Measurements from ENCODE around the gene TNFAIP3. TPM values are rescaled to one million over a fixed set of nuclear protein-coding genes. Genes with fewer than 3 reads are reported as not detected.
"Not testable (repeated sequence)": the region's sequence is repeated elsewhere in the genome, so short reads cannot be mapped to it uniquely, and the experiment has no call there.

TNFAIP3 gene
- total RNA-seq, 4 donors from 2014 or later, result 13.4 to 29.9 (median 26.2) TPM

DNA sequence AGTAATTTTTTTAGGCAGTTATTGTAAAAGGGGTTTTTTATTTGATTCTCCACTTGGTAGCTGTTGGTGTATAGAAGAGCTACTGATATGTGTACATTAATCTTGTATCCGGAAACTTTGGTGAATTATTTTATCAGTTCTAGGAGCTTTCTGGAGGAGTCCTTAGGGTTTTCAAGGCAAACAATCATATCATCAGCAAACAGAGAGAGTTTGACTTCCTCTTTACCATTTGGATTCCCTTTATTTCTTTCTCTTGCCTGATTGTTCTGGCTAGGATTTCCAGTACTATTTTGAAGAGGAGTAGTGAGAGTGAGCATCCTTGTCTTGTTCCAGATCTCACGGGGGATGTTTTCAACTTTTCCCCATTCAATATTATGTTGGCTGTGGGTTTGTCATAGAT lies 28.0 kb upstream of the TNFAIP3 start:
- intact Hi-C loops (cut with DNase I; ENCODE audit: low total_unique reads), result no loop called here
- DNase-seq (ENCODE audit: low spot score in 2 of 2), result no peak
- WGBS, 2 donors, result 97% methylated on average over 2 of the region's 2 CpGs
- H3K4me3 ChIP-seq (ENCODE audit: low read depth, poor library complexity, severe bottlenecking), result no peak overlapping the region
- TF ChIP-seq POLR2A (IDR thresholded peaks at IDR 0.05), result no peak
- no peak for TF ChIP-seq CTCF (IDR thresholded peaks at IDR 0.05)

- intact Hi-C loops (cut with DNase I; ENCODE audit: low total_unique reads), result no loop called here
- no peak overlapping the region for H3K4me3 ChIP-seq (ENCODE audit: low read depth, poor library complexity, severe bottlenecking)
- DNase-seq (ENCODE audit: low spot score in 2 of 2), result no peak
- TF ChIP-seq CTCF (IDR thresholded peaks at IDR 0.05) (no peak), POLR2A (IDR thresholded peaks at IDR 0.05) (no peak)
- WGBS, 2 donors, result 92 to 100% methylated on average over 1 of the region's 1 CpG
Observed at GRCh38 chr6:137840252-137840651, 26.8 kb upstream of the TNFAIP3 start.

- intact Hi-C loops (cut with DNase I; ENCODE audit: low total_unique reads), result no loop called here
- TF ChIP-seq CTCF (IDR thresholded peaks at IDR 0.05) (no peak), POLR2A (IDR thresholded peaks at IDR 0.05) (no peak)
- H3K4me3 ChIP-seq (ENCODE audit: low read depth, poor library complexity, severe bottlenecking), result no peak overlapping the region
- no peak for DNase-seq (ENCODE audit: low spot score in 2 of 2)
Observed at GRCh38 chr6:137843211-137843610, 23.8 kb upstream of the TNFAIP3 start.

- H3K4me3 ChIP-seq (ENCODE audit: low read depth, poor library complexity, severe bottlenecking); DNase-seq (ENCODE audit: low spot score in 2 of 2); intact Hi-C loops (cut with DNase I; ENCODE audit: low total_unique reads): not testable (repeated sequence)
- WGBS, 2 donors, result 81 to 91% methylated on average over 2 of the region's 2 CpGs
Observed at GRCh38 chr6:137844327-137844726, 22.7 kb upstream of the TNFAIP3 start.

- 84 to 95% methylated on average over 7 of the region's 7 CpGs for WGBS, 2 donors
- intact Hi-C loops (cut with DNase I; ENCODE audit: low total_unique reads); DNase-seq (ENCODE audit: low spot score in 2 of 2); H3K4me3 ChIP-seq (ENCODE audit: low read depth, poor library complexity, severe bottlenecking): not testable (repeated sequence)
Observed at GRCh38 chr6:137844773-137845172, 22.3 kb upstream of the TNFAIP3 start.

GRCh38 chr6:137845460-137845859 lies 21.6 kb upstream of the TNFAIP3 start:
- no peak overlapping the region for H3K4me3 ChIP-seq (ENCODE audit: low read depth, poor library complexity, severe bottlenecking)
- 80 to 90% methylated on average over 6 of the region's 6 CpGs for WGBS, 2 donors
- TF ChIP-seq CTCF (IDR thresholded peaks at IDR 0.05) (no peak), POLR2A (IDR thresholded peaks at IDR 0.05) (no peak)
- no peak for DNase-seq (ENCODE audit: low spot score in 2 of 2)
- intact Hi-C loops (cut with DNase I; ENCODE audit: low total_unique reads), result no loop called here

GRCh38 chr6:137846274-137846673 lies 20.8 kb upstream of the TNFAIP3 start:
- TF ChIP-seq CTCF (IDR thresholded peaks at IDR 0.05) (no peak), POLR2A (IDR thresholded peaks at IDR 0.05) (no peak)
- intact Hi-C loops (cut with DNase I; ENCODE audit: low total_unique reads), result no loop called here

More at GRCh38 chr6:137846274-137846673, 20.8 kb upstream of the TNFAIP3 start:
- no peak overlapping the region for H3K4me3 ChIP-seq (ENCODE audit: low read depth, poor library complexity, severe bottlenecking)
- no peak for DNase-seq (ENCODE audit: low spot score in 2 of 2)
- WGBS, 2 donors, result 87 to 90% methylated on average over 6 of the region's 6 CpGs

Measured in lower leg skin (tissue), 4 donors.